ENCODE measurements around the gene CCNB1IP1.
"Not testable (repeated sequence)": the region's sequence is repeated elsewhere in the genome, so short reads cannot be mapped to it uniquely, and the experiment has no call there.

Gene CCNB1IP1

DNA sequence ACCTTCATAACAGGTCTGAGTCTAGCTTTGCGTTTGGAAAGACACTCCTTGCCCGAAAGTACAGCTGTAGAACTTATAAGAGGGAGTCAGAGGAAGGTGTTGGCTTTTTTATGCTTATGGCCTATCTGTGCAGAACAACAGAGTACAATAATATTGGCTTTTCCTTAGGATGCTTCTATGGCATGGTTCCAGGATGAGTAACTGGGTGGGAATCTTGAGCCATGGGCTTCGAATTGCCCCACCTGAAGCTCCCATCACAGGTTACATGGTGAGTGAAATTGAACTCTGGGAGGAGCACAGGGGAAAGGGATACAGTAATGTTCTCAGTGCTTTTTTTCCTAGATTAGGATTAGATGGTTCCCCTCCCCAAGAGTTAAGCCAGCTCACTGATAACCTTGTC, 23.3 kb upstream of the CCNB1IP1 start:
- Histone ChIP-seq H3K9ac (ENCODE audit: low read depth, low read length) (no peak overlapping the region), H3K4me3 (ENCODE audit: low read length) (no peak overlapping the region), H3K4me2 (ENCODE audit: low read length) (no peak overlapping the region), H3K4me1 (ENCODE audit: control insufficient read depth, insufficient read depth, low read length) (no peaks in the 10 kb centered on the region), H3K27me3 (ENCODE audit: control insufficient read depth, insufficient read depth, low read length) (no peaks in the 10 kb centered on the region), H3K36me3 (ENCODE audit: insufficient read depth, low read length) (peaks cover 60% of the 10 kb centered on the region), H3K9me3 (replicated peaks; ENCODE audit: low read length) (no peaks in the 10 kb centered on the region)

- no peaks in the 10 kb centered on the region for H3K9me3 ChIP-seq (replicated peaks; ENCODE audit: low read length)
- no peak overlapping the region for H3K4me3 ChIP-seq (ENCODE audit: low read length)
- peaks cover 46% of the 10 kb centered on the region for H3K36me3 ChIP-seq (ENCODE audit: insufficient read depth, low read length)
- H3K27me3 ChIP-seq (ENCODE audit: control insufficient read depth, insufficient read depth, low read length): no peaks in the 10 kb centered on the region
- no peak overlapping the region for H3K9ac ChIP-seq (ENCODE audit: low read depth, low read length)
- no peaks in the 10 kb centered on the region for H3K4me1 ChIP-seq (ENCODE audit: control insufficient read depth, insufficient read depth, low read length)
- no peak overlapping the region for H3K4me2 ChIP-seq (ENCODE audit: low read length)
These were observed 17.8 kb upstream of the CCNB1IP1 start for GRCh38 chr14:20350860-20351259.

- no peak overlapping the region for H3K4me2 ChIP-seq (ENCODE audit: low read length)
- no peaks in the 10 kb centered on the region for H3K27me3 ChIP-seq (ENCODE audit: control insufficient read depth, insufficient read depth, low read length)
- no peaks in the 10 kb centered on the region for H3K4me1 ChIP-seq (ENCODE audit: control insufficient read depth, insufficient read depth, low read length)
- no peak overlapping the region for H3K4me3 ChIP-seq (ENCODE audit: low read length)
- no peaks in the 10 kb centered on the region for H3K9me3 ChIP-seq (replicated peaks; ENCODE audit: low read length)
- no peak overlapping the region for H3K9ac ChIP-seq (ENCODE audit: low read depth, low read length)
- peaks cover 47% of the 10 kb centered on the region for H3K36me3 ChIP-seq (ENCODE audit: insufficient read depth, low read length)
These were observed 17.2 kb upstream of the CCNB1IP1 start for GRCh38 chr14:20350282-20350681.

- Histone ChIP-seq H3K36me3 (ENCODE audit: insufficient read depth, low read length) (peaks cover 28% of the 10 kb centered on the region), H3K4me3 (ENCODE audit: low read length) (no peak overlapping the region), H3K4me1 (ENCODE audit: control insufficient read depth, insufficient read depth, low read length) (peaks cover 4% of the 10 kb centered on the region), H3K9ac (ENCODE audit: low read depth, low read length) (no peak overlapping the region), H3K27me3 (ENCODE audit: control insufficient read depth, insufficient read depth, low read length) (no peaks in the 10 kb centered on the region), H3K9me3 (replicated peaks; ENCODE audit: low read length) (no peaks in the 10 kb centered on the region), H3K4me2 (ENCODE audit: low read length) (no peak overlapping the region)
These were observed 14.7 kb upstream of the CCNB1IP1 start for GRCh38 chr14:20347747-20348146.

- Histone ChIP-seq H3K4me3 (ENCODE audit: low read length) (no peak overlapping the region), H3K9me3 (replicated peaks; ENCODE audit: low read length) (no peaks in the 10 kb centered on the region), H3K4me1 (ENCODE audit: control insufficient read depth, insufficient read depth, low read length) (peaks cover 4% of the 10 kb centered on the region), H3K4me2 (ENCODE audit: low read length) (no peak overlapping the region), H3K27me3 (ENCODE audit: control insufficient read depth, insufficient read depth, low read length) (no peaks in the 10 kb centered on the region), H3K36me3 (ENCODE audit: insufficient read depth, low read length) (peaks cover 22% of the 10 kb centered on the region), H3K9ac (ENCODE audit: low read depth, low read length) (no peak overlapping the region)
These were observed 13.6 kb upstream of the CCNB1IP1 start for GRCh38 chr14:20346713-20347112.

DNA sequence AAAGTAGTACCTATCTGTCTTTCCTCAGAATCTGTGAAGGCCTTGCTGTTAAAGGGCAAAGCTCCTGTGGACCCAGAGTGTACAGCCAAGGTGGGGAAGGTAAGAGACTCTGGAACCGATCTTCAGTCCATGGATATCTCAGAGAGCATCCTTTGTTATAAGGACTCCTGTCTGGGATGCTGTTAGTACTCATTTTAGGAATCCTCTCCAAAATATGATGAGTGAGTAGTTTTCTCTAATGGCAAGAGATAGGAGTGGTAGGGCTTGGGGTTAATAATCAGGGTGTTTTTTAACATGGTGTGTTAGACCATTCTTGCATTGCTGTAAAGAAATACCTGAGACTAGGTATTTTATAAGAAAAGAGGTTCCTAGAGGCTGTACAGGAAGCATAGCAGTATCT, 12.3 kb upstream of the CCNB1IP1 start:
- Histone ChIP-seq H3K9ac (ENCODE audit: low read depth, low read length) (no peak overlapping the region), H3K9me3 (replicated peaks; ENCODE audit: low read length) (no peaks in the 10 kb centered on the region), H3K27me3 (ENCODE audit: control insufficient read depth, insufficient read depth, low read length) (no peaks in the 10 kb centered on the region), H3K36me3 (ENCODE audit: insufficient read depth, low read length) (peaks cover 22% of the 10 kb centered on the region), H3K4me2 (ENCODE audit: low read length) (no peak overlapping the region), H3K4me3 (ENCODE audit: low read length) (no peak overlapping the region), H3K4me1 (ENCODE audit: control insufficient read depth, insufficient read depth, low read length) (peaks cover 4% of the 10 kb centered on the region)

DNA sequence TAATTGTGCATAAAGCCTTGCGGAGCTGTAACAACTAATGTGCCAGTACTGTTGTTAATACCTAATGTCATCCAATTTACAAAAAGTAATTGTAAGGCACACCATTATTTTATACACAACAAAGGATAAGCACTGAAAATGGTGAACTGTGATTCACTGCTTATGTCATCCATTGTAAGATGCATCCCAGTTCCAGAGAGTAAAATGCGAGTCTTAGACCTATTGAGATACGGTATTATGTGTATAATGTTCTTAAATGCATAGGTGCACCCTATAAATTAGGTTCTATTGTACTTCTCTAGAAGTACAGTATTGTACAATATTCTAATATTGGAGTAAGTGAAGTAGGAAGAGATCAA, 10.8 kb upstream of the CCNB1IP1 start:
- peaks cover 4% of the 10 kb centered on the region for H3K4me1 ChIP-seq (ENCODE audit: control insufficient read depth, insufficient read depth, low read length)

GRCh38 chr14:20343092-20343861, 10.2 kb upstream of the CCNB1IP1 start, which contains the start of gene PARP2:
Gene PARP2, plus strand, starts transcription at chr14:20343635. Its CDS starts 7 bp downstream, at chr14:20343642.
- Histone ChIP-seq H3K4me3 (ENCODE audit: low read length) (peak within 1 kb of the TSS; percentile 80), H3K4me2 (ENCODE audit: low read length) (peak within 1 kb of the TSS; percentile 86), H3K9me3 (replicated peaks; ENCODE audit: low read length) (no peaks in the 10 kb centered on the region), H3K4me1 (ENCODE audit: control insufficient read depth, insufficient read depth, low read length) (peaks cover 4% of the 10 kb centered on the region), H3K36me3 (ENCODE audit: insufficient read depth, low read length) (peaks cover 17% of the 10 kb centered on the region), H3K27me3 (ENCODE audit: control insufficient read depth, insufficient read depth, low read length) (peaks cover 6% of the 10 kb centered on the region), H3K9ac (ENCODE audit: low read depth, low read length) (peak within 1 kb of the TSS; percentile 92)

More for the DNA sequence above, 10.8 kb upstream of the CCNB1IP1 start:
- H3K27me3 ChIP-seq (ENCODE audit: control insufficient read depth, insufficient read depth, low read length): peaks cover 2% of the 10 kb centered on the region
- peaks cover 17% of the 10 kb centered on the region for H3K36me3 ChIP-seq (ENCODE audit: insufficient read depth, low read length)
- H3K9ac ChIP-seq (ENCODE audit: low read depth, low read length): peak overlapping the region; percentile 92
- no peaks in the 10 kb centered on the region for H3K9me3 ChIP-seq (replicated peaks; ENCODE audit: low read length)
- H3K4me2 ChIP-seq (ENCODE audit: low read length): peak overlapping the region; percentile 85
- peak overlapping the region; percentile 80 for H3K4me3 ChIP-seq (ENCODE audit: low read length)

GRCh38 chr14:20341646-20342045, 8.6 kb upstream of the CCNB1IP1 start:
- Histone ChIP-seq H3K9ac (ENCODE audit: low read depth, low read length) (peak overlapping the region; percentile 77), H3K36me3 (ENCODE audit: insufficient read depth, low read length) (peaks cover 11% of the 10 kb centered on the region), H3K4me2 (ENCODE audit: low read length) (peak overlapping the region; percentile 86), H3K9me3 (replicated peaks; ENCODE audit: low read length) (no peaks in the 10 kb centered on the region), H3K4me3 (ENCODE audit: low read length) (peak overlapping the region; percentile 72), H3K4me1 (ENCODE audit: control insufficient read depth, insufficient read depth, low read length) (peaks cover 4% of the 10 kb centered on the region), H3K27me3 (ENCODE audit: control insufficient read depth, insufficient read depth, low read length) (peaks cover 12% of the 10 kb centered on the region)

GRCh38 chr14:20341032-20341431, 8.0 kb upstream of the CCNB1IP1 start:
- not testable (repeated sequence) for H3K9ac ChIP-seq (ENCODE audit: low read depth, low read length); H3K9me3 ChIP-seq (replicated peaks; ENCODE audit: low read length); H3K36me3 ChIP-seq (ENCODE audit: insufficient read depth, low read length); H3K4me3 ChIP-seq (ENCODE audit: low read length); H3K4me2 ChIP-seq (ENCODE audit: low read length); H3K4me1 ChIP-seq (ENCODE audit: control insufficient read depth, insufficient read depth, low read length)
- H3K27me3 ChIP-seq (ENCODE audit: control insufficient read depth, insufficient read depth, low read length): peaks cover 12% of the 10 kb centered on the region

GRCh38 chr14:20334017-20334416, 938 bp upstream of the CCNB1IP1 start:
- Histone ChIP-seq H3K4me1 (ENCODE audit: control insufficient read depth, insufficient read depth, low read length) (peaks cover 5% of the 10 kb centered on the region), H3K9ac (ENCODE audit: low read depth, low read length) (no peak overlapping the region), H3K9me3 (replicated peaks; ENCODE audit: low read length) (no peaks in the 10 kb centered on the region), H3K36me3 (ENCODE audit: insufficient read depth, low read length) (peaks cover 2% of the 10 kb centered on the region), H3K27me3 (ENCODE audit: control insufficient read depth, insufficient read depth, low read length) (peaks cover 11% of the 10 kb centered on the region), H3K4me3 (ENCODE audit: low read length) (no peak overlapping the region), H3K4me2 (ENCODE audit: low read length) (no peak overlapping the region)

GRCh38 chr14:20333494-20333841, 389 bp upstream of the CCNB1IP1 start:
- Histone ChIP-seq H3K9me3 (replicated peaks; ENCODE audit: low read length) (no peaks in the 10 kb centered on the region), H3K27me3 (ENCODE audit: control insufficient read depth, insufficient read depth, low read length) (peaks cover 6% of the 10 kb centered on the region), H3K4me2 (ENCODE audit: low read length) (peak overlapping the region; percentile 83), H3K4me1 (ENCODE audit: control insufficient read depth, insufficient read depth, low read length) (peaks cover 5% of the 10 kb centered on the region), H3K36me3 (ENCODE audit: insufficient read depth, low read length) (peaks cover 6% of the 10 kb centered on the region), H3K4me3 (ENCODE audit: low read length) (peak overlapping the region; percentile 77), H3K9ac (ENCODE audit: low read depth, low read length) (peak overlapping the region; percentile 80)

Measured in skeletal muscle satellite cell (primary cell).